GM10266 (cell line): ENCODE results near the gene FAM227B.

Experiments
- DNase-seq: peaks from one replicate; pipeline ENCODE4 v3.0.0; 2012; ENCODE audit errors: extremely low spot score
- TF ChIP-seq, protein P1 (sequence below): IDR thresholded peaks from 2 replicates; pipeline ENCODE4 v1.5.1; 2012; ENCODE audit warnings: mild to moderate bottlenecking, low read depth; ENCODE audit not compliant: control insufficient read depth, insufficient read depth; ENCODE audit errors: missing control alignments

The FAM227B gene

GRCh38 chr15:49331442-49331841 is 289.2 kb downstream of the FAM227B start:
- no peak for DNase-seq
- TF ChIP-seq, protein P1, sequence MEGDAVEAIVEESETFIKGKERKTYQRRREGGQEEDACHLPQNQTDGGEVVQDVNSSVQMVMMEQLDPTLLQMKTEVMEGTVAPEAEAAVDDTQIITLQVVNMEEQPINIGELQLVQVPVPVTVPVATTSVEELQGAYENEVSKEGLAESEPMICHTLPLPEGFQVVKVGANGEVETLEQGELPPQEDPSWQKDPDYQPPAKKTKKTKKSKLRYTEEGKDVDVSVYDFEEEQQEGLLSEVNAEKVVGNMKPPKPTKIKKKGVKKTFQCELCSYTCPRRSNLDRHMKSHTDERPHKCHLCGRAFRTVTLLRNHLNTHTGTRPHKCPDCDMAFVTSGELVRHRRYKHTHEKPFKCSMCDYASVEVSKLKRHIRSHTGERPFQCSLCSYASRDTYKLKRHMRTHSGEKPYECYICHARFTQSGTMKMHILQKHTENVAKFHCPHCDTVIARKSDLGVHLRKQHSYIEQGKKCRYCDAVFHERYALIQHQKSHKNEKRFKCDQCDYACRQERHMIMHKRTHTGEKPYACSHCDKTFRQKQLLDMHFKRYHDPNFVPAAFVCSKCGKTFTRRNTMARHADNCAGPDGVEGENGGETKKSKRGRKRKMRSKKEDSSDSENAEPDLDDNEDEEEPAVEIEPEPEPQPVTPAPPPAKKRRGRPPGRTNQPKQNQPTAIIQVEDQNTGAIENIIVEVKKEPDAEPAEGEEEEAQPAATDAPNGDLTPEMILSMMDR, result no peak

DNA sequence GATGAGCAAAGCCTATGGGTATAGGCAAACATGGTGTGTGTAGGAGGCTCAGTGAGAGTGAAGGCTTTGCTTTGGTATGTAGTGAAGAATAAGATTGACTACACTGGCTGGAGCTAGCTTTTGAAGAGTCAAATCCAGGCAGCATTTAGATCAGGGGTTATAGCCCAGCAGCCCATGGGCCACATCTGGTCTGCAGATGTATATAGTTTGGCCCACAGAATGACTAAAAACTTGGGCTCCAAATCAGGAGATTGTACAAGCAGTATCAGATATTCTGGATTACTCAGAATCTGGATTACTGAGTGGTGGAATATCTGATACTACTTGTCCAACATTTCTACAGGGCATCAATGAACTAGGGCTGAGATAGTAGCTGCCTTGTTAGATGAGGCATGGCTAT is 290.5 kb downstream of the FAM227B start:
- no peak for DNase-seq
- TF ChIP-seq, protein P1, result no peak

DNA sequence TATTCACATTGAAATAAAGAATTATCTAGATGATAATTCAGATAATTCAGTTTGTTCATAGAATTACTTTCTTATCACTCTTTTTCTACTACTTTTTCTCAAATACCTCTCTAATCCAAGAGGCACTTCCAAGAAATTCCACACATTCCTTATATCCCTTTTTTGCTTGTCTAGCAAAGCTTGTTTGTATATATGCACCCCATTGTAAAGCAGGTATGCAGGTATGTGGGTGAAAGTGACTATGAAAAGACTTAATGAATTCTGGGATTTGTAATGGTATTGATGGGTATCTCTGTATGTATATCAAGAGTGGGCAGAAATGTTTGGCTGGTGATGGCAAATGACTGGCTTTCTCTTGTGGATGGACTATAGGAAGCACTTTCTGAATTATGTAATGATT is 291.7 kb downstream of the FAM227B start:
- TF ChIP-seq, protein P1, result no peak
- no peak for DNase-seq

- no peak for DNase-seq
- TF ChIP-seq, protein P1, result no peak
Observed at GRCh38 chr15:49327927-49328326, 292.7 kb downstream of the FAM227B start.

GRCh38 chr15:49323207-49323606 is 297.4 kb downstream of the FAM227B start:
- TF ChIP-seq, protein P1, result no peak
- DNase-seq, result no peak

- TF ChIP-seq, protein P1, result no peak
- no peak for DNase-seq
Observed at GRCh38 chr15:49320351-49320750, 300.3 kb downstream of the FAM227B start.

DNA sequence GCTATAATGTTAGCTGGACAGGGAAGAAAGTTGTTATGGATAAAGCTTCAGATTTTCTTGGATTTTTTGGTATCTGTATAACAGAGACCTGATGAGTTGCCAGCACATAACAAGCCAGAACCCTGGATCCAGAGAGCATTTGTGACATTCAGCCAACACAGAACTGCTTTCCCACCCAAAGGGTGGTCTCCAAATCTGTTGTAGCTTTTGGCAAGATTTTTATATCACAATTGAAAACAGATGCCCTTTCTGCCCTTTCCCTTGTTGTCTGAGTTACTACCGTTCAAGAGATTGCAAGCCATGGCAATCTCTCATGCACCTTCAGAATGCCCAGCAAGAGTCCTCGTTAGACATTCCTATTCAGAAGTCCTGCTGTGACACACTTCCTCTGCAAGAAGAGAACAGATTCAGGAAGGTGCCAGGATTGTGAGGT is 305.2 kb downstream of the FAM227B start:
- no peak for DNase-seq
- TF ChIP-seq, protein P1, result no peak
